BE2C (cell line): ENCODE results near the gene ATG7.

ENCODE experiments used
- DNase-seq: peaks from one replicate; pipeline ENCODE4 v3.0.0-alpha.2; 2020
- H3K27me3 ChIP-seq: fragments of 250-450 bp; sonication (Bioruptor Pico); 2 replicates; pipeline ENCODE4 v1.5.1; 2020; ENCODE audit warnings: mild to moderate bottlenecking
- H3K36me3 ChIP-seq: fragments of 250-450 bp; sonication (Bioruptor Pico); 2 replicates; pipeline ENCODE4 v1.5.1; 2020; ENCODE audit warnings: mild to moderate bottlenecking
- H3K4me1 ChIP-seq: fragments of 250-450 bp; sonication (Bioruptor Pico); 2 replicates; pipeline ENCODE4 v1.5.1; 2020
- H3K4me3 ChIP-seq: 2 replicates; pipeline ENCODE4 v1.5.1; 2011; ENCODE audit warnings: low read depth, low read length
- H3K9me3 ChIP-seq: fragments of 250-450 bp; sonication (Bioruptor Pico); 2 replicates; pipeline ENCODE4 v1.5.1; 2020
- CTCF ChIP-seq: IDR thresholded peaks from 2 replicates; pipeline ENCODE4 v1.5.1; 2012; ENCODE audit warnings: mild to moderate bottlenecking, low read depth, low read length

ATG7 gene

GRCh38 chr3:11230832-11231231 is 41.4 kb upstream of the ATG7 start:
- TF ChIP-seq CTCF: no peak
- Histone ChIP-seq H3K9me3 (no peaks in the 10 kb centered on the region), H3K4me1 (no peaks in the 10 kb centered on the region), H3K27me3 (no peaks in the 10 kb centered on the region), H3K36me3 (no peaks in the 10 kb centered on the region), H3K4me3 (no peak overlapping the region)
- no peak for DNase-seq

- DNase-seq: no peak
- H3K36me3 ChIP-seq: no peaks in the 10 kb centered on the region
- no peaks in the 10 kb centered on the region for H3K27me3 ChIP-seq
- no peak for TF ChIP-seq CTCF
- H3K9me3 ChIP-seq: no peaks in the 10 kb centered on the region
- no peak overlapping the region for H3K4me3 ChIP-seq
- H3K4me1 ChIP-seq: no peaks in the 10 kb centered on the region
These were observed 36.8 kb upstream of the ATG7 start for GRCh38 chr3:11235385-11235784.

- DNase-seq: peak; percentile 57
- no peaks in the 10 kb centered on the region for H3K4me1 ChIP-seq
- no peaks in the 10 kb centered on the region for H3K9me3 ChIP-seq
- no peaks in the 10 kb centered on the region for H3K36me3 ChIP-seq
- no peaks in the 10 kb centered on the region for H3K27me3 ChIP-seq
- TF ChIP-seq CTCF: peak; percentile 68
- no peak overlapping the region for H3K4me3 ChIP-seq
These were observed 35.4 kb upstream of the ATG7 start for GRCh38 chr3:11236588-11237461.

- Histone ChIP-seq H3K27me3 (no peaks in the 10 kb centered on the region), H3K4me3 (no peak overlapping the region), H3K9me3 (no peaks in the 10 kb centered on the region), H3K4me1 (no peaks in the 10 kb centered on the region), H3K36me3 (no peaks in the 10 kb centered on the region)
- DNase-seq: no peak
- TF ChIP-seq CTCF: no peak
These were observed 34.1 kb upstream of the ATG7 start for GRCh38 chr3:11238060-11238459.

GRCh38 chr3:11238880-11239279 is 33.3 kb upstream of the ATG7 start:
- no peak overlapping the region for H3K4me3 ChIP-seq
- no peaks in the 10 kb centered on the region for H3K36me3 ChIP-seq
- no peaks in the 10 kb centered on the region for H3K4me1 ChIP-seq
- no peak for DNase-seq
- TF ChIP-seq CTCF: no peak
- H3K27me3 ChIP-seq: no peaks in the 10 kb centered on the region
- no peaks in the 10 kb centered on the region for H3K9me3 ChIP-seq

GRCh38 chr3:11239796-11240195 is 32.4 kb upstream of the ATG7 start:
- DNase-seq: no peak
- Histone ChIP-seq H3K27me3 (no peaks in the 10 kb centered on the region), H3K36me3 (no peaks in the 10 kb centered on the region), H3K4me1 (no peaks in the 10 kb centered on the region), H3K9me3 (no peaks in the 10 kb centered on the region), H3K4me3 (no peak overlapping the region)
- TF ChIP-seq CTCF: no peak
